HepG2 (cell line): ENCODE measurements around the gene UNC5A. TPM values are rescaled to one million over a fixed set of nuclear protein-coding genes. Genes with fewer than 3 reads are reported as not detected.

ENCODE experiments used
- ARNTL ChIP-seq: sonication (generic); formaldehyde crosslinking; IDR thresholded peaks from 2 replicates; pipeline ENCODE4 v1.4.0; 2020; ENCODE audit warnings: mild to moderate bottlenecking, missing genetic modification reagents
- ELF3 ChIP-seq: IDR thresholded peaks from 2 replicates; pipeline ENCODE4 v1.6.1; 2016; ENCODE audit warnings: missing genetic modification reagents, missing compliant biosample characterization
- TBX2 ChIP-seq: sonication (generic); formaldehyde crosslinking; IDR thresholded peaks from 2 replicates; pipeline ENCODE4 v1.5.0; 2020; ENCODE audit warnings: missing genetic modification reagents, mild to moderate bottlenecking, borderline replicate concordance
- TEAD2 ChIP-seq: sonication (generic); formaldehyde crosslinking; IDR thresholded peaks from 2 replicates; pipeline ENCODE4 v1.9.0; 2021; ENCODE audit warnings: missing genetic modification reagents
- U2AF1 ChIP-seq: fragments of 200-400 bp; formaldehyde crosslinking; optimal IDR thresholded peaks from 2 replicates; pipeline ENCODE3; 2017; ENCODE audit warnings: mild to moderate bottlenecking, low read depth, low read length
- WIZ ChIP-seq: sonication (generic); formaldehyde crosslinking; IDR thresholded peaks from 2 replicates; pipeline ENCODE4 v1.5.1; 2020; ENCODE audit warnings: mild to moderate bottlenecking, missing genetic modification reagents
- ZBTB21 ChIP-seq: sonication (generic); formaldehyde crosslinking; IDR thresholded peaks from 2 replicates; pipeline ENCODE4 v1.4.0; 2020; ENCODE audit warnings: missing genetic modification reagents
- ZFX ChIP-seq: sonication (generic); formaldehyde crosslinking; IDR thresholded peaks from 2 replicates; pipeline ENCODE4 v1.4.0; 2020; ENCODE audit warnings: mild to moderate bottlenecking, low read depth, missing genetic modification reagents, moderate library complexity
- ZNF263 ChIP-seq: sonication (generic); formaldehyde crosslinking; IDR thresholded peaks from 2 replicates; pipeline ENCODE4 v1.4.0; 2020; ENCODE audit warnings: missing genetic modification reagents
- polyA plus RNA-seq, 8 experiments: library from polyadenylated mRNA; depleted of rRNA in 3 of 8; stranded (reverse) in 7 of 8; unstranded in 1 of 8; fragments of >200 nt; fragmentation: Illumina TruSeq in 4 of 8; extraction: Trizol in 4 of 8; gene quantifications; 2 replicates each; pipeline versions ENCODE4 v1.2.1 to v1.2.3, GENCODE V29; 2011 to 2016; ENCODE audit warnings: low read depth in 4 of 8, missing spikeins in 1 of 8, mixed read lengths in 1 of 8; ENCODE audit not compliant: insufficient read depth in 1 of 8
- total RNA-seq, 5 experiments: library from RNA; depleted of rRNA; stranded (reverse); fragments of >200 nt; fragmentation: Illumina TruSeq; extraction: Trizol; gene quantifications; 2 replicates each; pipeline ENCODE4 v1.2.3, GENCODE V29; 2016; ENCODE audit warnings: low read depth in 1 of 5
- TF ChIP-seq, protein P1 (sequence below): IDR thresholded peaks from 2 replicates; pipeline ENCODE4 v1.6.1; 2016; ENCODE audit warnings: low read depth
- TF ChIP-seq, protein P2 (sequence below): sonication (generic); formaldehyde crosslinking; IDR thresholded peaks from 2 replicates; pipeline ENCODE4 v1.5.1; 2020; ENCODE audit warnings: mild to moderate bottlenecking, missing genetic modification reagents
- TF ChIP-seq, protein P3 (sequence below): sonication (generic); formaldehyde crosslinking; IDR thresholded peaks from 2 replicates; pipeline ENCODE4 v1.4.0; 2020; ENCODE audit warnings: missing genetic modification reagents; ENCODE audit errors: not compliant biosample characterization
- TF ChIP-seq, protein P4 (sequence below): fragments of 450-650 bp; IDR thresholded peaks from 2 replicates; pipeline ENCODE4 v1.6.1; 2017; ENCODE audit warnings: mild to moderate bottlenecking
- TF ChIP-seq, protein P5 (sequence below): IDR thresholded peaks from 2 replicates; pipeline ENCODE4 v1.6.1; 2016; ENCODE audit warnings: control low read depth
- TF ChIP-seq, protein P6 (sequence below): sonication (generic); formaldehyde crosslinking; IDR thresholded peaks from 2 replicates; pipeline ENCODE4 v1.5.0; 2020; ENCODE audit warnings: missing genetic modification reagents, mild to moderate bottlenecking, borderline replicate concordance

Gene UNC5A
- total and polyA plus RNA-seq, 2 of the 13 experiments (the other 11 are each of a cell fraction or from before 2014, with no cell fraction given): not detected

DNA sequence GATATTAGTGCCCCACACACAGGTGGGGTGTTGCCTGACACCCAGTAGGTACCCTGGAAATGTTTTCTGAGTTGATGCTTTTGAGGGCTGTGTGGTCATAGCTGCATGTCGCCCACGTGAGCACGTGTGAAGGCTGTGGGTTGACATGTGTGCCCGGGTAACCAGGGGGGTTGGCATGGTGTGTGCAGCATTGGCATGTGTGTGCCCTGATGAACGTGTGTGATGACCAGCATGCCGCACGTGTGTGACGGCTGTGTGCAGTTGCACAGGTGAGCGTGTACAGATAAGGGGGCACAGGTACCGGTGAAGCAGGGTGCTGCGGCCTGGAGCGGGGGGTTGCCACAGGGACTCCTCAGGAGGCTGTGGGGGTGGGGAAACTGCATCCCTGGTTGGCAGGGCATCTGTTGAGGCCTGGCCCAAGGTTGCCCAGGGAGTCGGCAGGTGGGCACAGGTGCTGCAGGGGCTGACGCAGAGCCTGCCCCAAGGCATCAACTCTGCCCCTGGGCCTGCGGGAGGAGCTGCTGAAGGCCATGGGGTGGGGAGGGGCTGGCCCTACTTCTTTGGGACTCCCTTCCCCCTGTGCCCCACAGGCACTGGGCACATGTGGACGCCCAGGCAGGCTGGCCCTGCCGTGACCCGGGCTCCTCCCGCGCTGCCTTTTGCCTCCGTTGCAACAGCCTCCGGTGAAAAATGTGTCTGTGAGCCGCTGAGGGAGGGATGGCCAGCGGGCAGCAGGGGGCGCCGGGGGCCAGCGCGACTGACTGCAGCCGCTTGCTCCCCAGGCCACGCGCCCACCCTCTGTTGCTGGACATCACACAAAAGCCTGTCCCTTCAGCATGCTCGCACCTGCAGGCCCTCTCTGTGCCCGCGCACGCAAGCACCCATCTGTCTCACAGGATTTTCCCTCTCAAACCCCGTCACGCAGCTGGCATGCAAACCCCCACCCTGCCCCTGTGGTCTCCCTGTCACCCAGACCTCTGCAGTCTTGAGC, 2.2 kb downstream of the UNC5A start (continued):
- TF ChIP-seq, protein P1, sequence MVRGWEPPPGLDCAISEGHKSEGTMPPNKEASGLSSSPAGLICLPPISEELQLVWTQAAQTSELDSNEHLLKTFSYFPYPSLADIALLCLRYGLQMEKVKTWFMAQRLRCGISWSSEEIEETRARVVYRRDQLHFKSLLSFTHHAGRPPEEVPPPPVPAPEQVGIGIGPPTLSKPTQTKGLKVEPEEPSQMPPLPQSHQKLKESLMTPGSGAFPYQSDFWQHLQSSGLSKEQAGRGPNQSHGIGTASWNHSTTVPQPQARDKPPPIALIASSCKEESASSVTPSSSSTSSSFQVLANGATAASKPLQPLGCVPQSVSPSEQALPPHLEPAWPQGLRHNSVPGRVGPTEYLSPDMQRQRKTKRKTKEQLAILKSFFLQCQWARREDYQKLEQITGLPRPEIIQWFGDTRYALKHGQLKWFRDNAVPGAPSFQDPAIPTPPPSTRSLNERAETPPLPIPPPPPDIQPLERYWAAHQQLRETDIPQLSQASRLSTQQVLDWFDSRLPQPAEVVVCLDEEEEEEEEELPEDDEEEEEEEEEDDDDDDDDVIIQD (CRISPR knock-in tag): no peak
- TF ChIP-seq ZNF263: peak; percentile 47
- TF ChIP-seq WIZ (CRISPR knock-in tag): 0 out of 2 replicates have a peak, but pooled peaks have one; percentile 21
- no peak for TF ChIP-seq ELF3 (CRISPR knock-in tag)
- TF ChIP-seq ZBTB21 (CRISPR knock-in tag): no peak
- TF ChIP-seq, protein P2, sequence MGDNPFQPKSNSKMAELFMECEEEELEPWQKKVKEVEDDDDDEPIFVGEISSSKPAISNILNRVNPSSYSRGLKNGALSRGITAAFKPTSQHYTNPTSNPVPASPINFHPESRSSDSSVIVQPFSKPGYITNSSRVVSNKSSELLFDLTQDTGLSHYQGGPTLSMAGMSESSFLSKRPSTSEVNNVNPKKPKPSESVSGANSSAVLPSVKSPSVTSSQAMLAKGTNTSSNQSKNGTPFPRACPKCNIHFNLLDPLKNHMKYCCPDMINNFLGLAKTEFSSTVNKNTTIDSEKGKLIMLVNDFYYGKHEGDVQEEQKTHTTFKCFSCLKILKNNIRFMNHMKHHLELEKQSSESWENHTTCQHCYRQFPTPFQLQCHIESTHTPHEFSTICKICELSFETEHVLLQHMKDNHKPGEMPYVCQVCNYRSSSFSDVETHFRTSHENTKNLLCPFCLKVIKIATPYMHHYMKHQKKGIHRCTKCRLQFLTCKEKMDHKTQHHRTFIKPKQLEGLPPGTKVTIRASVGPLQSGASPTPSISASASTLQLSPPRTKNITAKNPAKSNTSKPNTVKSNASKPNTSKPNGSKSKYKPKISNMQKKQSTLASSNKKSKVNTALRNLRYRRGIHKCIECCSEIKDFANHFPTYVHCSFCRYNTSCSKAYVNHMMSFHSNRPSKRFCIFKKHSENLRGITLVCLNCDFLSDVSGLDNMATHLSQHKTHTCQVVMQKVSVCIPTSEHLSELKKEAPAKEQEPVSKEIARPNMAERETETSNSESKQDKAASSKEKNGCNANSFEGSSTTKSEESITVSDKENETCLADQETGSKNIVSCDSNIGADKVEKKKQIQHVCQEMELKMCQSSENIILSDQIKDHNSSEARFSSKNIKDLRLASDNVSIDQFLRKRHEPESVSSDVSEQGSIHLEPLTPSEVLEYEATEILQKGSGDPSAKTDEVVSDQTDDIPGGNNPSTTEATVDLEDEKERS (CRISPR knock-in tag): no peak
- TF ChIP-seq U2AF1: no peak
- TF ChIP-seq, protein P3, sequence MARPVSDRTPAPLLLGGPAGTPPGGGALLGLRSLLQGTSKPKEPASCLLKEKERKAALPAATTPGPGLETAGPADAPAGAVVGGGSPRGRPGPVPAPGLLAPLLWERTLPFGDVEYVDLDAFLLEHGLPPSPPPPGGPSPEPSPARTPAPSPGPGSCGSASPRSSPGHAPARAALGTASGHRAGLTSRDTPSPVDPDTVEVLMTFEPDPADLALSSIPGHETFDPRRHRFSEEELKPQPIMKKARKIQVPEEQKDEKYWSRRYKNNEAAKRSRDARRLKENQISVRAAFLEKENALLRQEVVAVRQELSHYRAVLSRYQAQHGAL (CRISPR knock-in tag): no peak
- TF ChIP-seq ZFX (CRISPR knock-in tag): no peak
- no peak for TF ChIP-seq TBX2 (CRISPR knock-in tag)
- TF ChIP-seq, protein P4, sequence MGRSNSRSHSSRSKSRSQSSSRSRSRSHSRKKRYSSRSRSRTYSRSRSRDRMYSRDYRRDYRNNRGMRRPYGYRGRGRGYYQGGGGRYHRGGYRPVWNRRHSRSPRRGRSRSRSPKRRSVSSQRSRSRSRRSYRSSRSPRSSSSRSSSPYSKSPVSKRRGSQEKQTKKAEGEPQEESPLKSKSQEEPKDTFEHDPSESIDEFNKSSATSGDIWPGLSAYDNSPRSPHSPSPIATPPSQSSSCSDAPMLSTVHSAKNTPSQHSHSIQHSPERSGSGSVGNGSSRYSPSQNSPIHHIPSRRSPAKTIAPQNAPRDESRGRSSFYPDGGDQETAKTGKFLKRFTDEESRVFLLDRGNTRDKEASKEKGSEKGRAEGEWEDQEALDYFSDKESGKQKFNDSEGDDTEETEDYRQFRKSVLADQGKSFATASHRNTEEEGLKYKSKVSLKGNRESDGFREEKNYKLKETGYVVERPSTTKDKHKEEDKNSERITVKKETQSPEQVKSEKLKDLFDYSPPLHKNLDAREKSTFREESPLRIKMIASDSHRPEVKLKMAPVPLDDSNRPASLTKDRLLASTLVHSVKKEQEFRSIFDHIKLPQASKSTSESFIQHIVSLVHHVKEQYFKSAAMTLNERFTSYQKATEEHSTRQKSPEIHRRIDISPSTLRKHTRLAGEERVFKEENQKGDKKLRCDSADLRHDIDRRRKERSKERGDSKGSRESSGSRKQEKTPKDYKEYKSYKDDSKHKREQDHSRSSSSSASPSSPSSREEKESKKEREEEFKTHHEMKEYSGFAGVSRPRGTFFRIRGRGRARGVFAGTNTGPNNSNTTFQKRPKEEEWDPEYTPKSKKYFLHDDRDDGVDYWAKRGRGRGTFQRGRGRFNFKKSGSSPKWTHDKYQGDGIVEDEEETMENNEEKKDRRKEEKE: no peak
- TF ChIP-seq, protein P5, sequence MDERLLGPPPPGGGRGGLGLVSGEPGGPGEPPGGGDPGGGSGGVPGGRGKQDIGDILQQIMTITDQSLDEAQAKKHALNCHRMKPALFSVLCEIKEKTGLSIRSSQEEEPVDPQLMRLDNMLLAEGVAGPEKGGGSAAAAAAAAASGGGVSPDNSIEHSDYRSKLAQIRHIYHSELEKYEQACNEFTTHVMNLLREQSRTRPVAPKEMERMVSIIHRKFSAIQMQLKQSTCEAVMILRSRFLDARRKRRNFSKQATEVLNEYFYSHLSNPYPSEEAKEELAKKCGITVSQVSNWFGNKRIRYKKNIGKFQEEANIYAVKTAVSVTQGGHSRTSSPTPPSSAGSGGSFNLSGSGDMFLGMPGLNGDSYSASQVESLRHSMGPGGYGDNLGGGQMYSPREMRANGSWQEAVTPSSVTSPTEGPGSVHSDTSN (CRISPR knock-in tag): no peak
- TF ChIP-seq, protein P6, sequence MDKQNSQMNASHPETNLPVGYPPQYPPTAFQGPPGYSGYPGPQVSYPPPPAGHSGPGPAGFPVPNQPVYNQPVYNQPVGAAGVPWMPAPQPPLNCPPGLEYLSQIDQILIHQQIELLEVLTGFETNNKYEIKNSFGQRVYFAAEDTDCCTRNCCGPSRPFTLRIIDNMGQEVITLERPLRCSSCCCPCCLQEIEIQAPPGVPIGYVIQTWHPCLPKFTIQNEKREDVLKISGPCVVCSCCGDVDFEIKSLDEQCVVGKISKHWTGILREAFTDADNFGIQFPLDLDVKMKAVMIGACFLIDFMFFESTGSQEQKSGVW: no peak
- TF ChIP-seq TEAD2: no peak
- TF ChIP-seq ARNTL (CRISPR knock-in tag): no peak
